IPS DF 4.7 (cell line): ENCODE results near the gene WIPF2.

Source experiments
- DNase-seq: peaks from one replicate; pipeline ENCODE4 v3.0.0-alpha.2; 2013; ENCODE audit warnings: low spot score; ENCODE audit errors: extremely low read depth

WIPF2 gene

GRCh38 chr17:40326014-40326831, 107.1 kb downstream of the WIPF2 start:
- DNase-seq: no peak

GRCh38 chr17:40326832-40327199, 107.7 kb downstream of the WIPF2 start:
- DNase-seq: no peak

- no peak for DNase-seq
Measured at GRCh38 chr17:40327244-40327729, 108.2 kb downstream of the WIPF2 start.

GRCh38 chr17:40327735-40328385, 108.8 kb downstream of the WIPF2 start:
- DNase-seq: no peak

GRCh38 chr17:40328386-40328766, 109.3 kb downstream of the WIPF2 start:
- DNase-seq: no peak

- DNase-seq: no peak
Measured at GRCh38 chr17:40329839-40330794, 111.0 kb downstream of the WIPF2 start.

GRCh38 chr17:40330850-40331470, 111.9 kb downstream of the WIPF2 start:
- no peak for DNase-seq

GRCh38 chr17:40331743-40332641, 112.9 kb downstream of the WIPF2 start:
- DNase-seq: no peak
